Activated CD8-positive, alpha-beta memory T cell treated with anti-CD3 and anti-CD28 coated beads, Interleukin-2, amount 50 U/mL, for 48 hours (primary cell): ENCODE data around the gene BARX1.
"Not testable (repeated sequence)": the region's sequence is repeated elsewhere in the genome, so short reads cannot be mapped to it uniquely, and the experiment has no call there.

Experiments used
- DNase-seq: peaks from one replicate; pipeline ENCODE4 v3.0.0-alpha.2; 2020

The BARX1 gene

GRCh38 chr9:93950619-93951601 lies 4.2 kb downstream of the BARX1 start:
- DNase-seq, result no peak

GRCh38 chr9:93949694-93950449 lies 5.3 kb downstream of the BARX1 start:
- DNase-seq, result no peak

- DNase-seq, result no peak
Measured at GRCh38 chr9:93949073-93949693, 6.0 kb downstream of the BARX1 start.

GRCh38 chr9:93948441-93949072 lies 6.6 kb downstream of the BARX1 start:
- DNase-seq, result no peak

- no peak for DNase-seq
Measured at GRCh38 chr9:93947409-93948070, 7.6 kb downstream of the BARX1 start.

GRCh38 chr9:93946338-93946712 lies 8.8 kb downstream of the BARX1 start:
- DNase-seq, result no peak

GRCh38 chr9:93945400-93946337 lies 9.5 kb downstream of the BARX1 start:
- no peak for DNase-seq

GRCh38 chr9:93944011-93944410 lies 11.1 kb downstream of the BARX1 start:
- no peak for DNase-seq

GRCh38 chr9:93942161-93942560 lies 13.0 kb downstream of the BARX1 start:
- no peak for DNase-seq

GRCh38 chr9:93941493-93941892 lies 13.7 kb downstream of the BARX1 start:
- DNase-seq, result no peak

GRCh38 chr9:93940951-93941350 lies 14.2 kb downstream of the BARX1 start:
- DNase-seq, result no peak

- not testable (repeated sequence) for DNase-seq
Measured at GRCh38 chr9:93939589-93939988, 15.6 kb downstream of the BARX1 start.

GRCh38 chr9:93937193-93937592 lies 18.0 kb downstream of the BARX1 start:
- DNase-seq, result no peak

GRCh38 chr9:93931905-93932304 lies 23.2 kb downstream of the BARX1 start:
- DNase-seq, result no peak

- no peak for DNase-seq
Measured at GRCh38 chr9:93930070-93930469, 25.1 kb downstream of the BARX1 start.

GRCh38 chr9:93929231-93929630 lies 25.9 kb downstream of the BARX1 start:
- no peak for DNase-seq

- no peak for DNase-seq
Measured at GRCh38 chr9:93922535-93922934, 32.6 kb downstream of the BARX1 start.

GRCh38 chr9:93920131-93920800 lies 34.9 kb downstream of the BARX1 start:
- DNase-seq, result no peak

- no peak for DNase-seq
Measured at GRCh38 chr9:93918061-93918460, 37.1 kb downstream of the BARX1 start.

GRCh38 chr9:93917121-93917853 lies 37.9 kb downstream of the BARX1 start:
- DNase-seq, result no peak
